Thymus (tissue), 11 donors: ENCODE data around the gene SQSTM1. TPM values are rescaled to one million over a fixed set of nuclear protein-coding genes. Genes with fewer than 3 reads are reported as not detected.
"Not testable (repeated sequence)": the region's sequence is repeated elsewhere in the genome, so short reads cannot be mapped to it uniquely, and the experiment has no call there.

Source experiments
- DNase-seq, 9 donors: peaks; one replicate each; pipeline ENCODE4 v3.0.0-alpha.2; 2013; ENCODE audit warnings: low spot score in 9 of 9, low read depth in 6 of 9, missing footprints in 1 of 9
- H3K27ac ChIP-seq, 2 donors: one replicate each; pipeline ENCODE4 v1.5.1; 2013; ENCODE audit warnings: control low read depth in 1 of 2, low read depth in 1 of 2, low read length in 1 of 2, mild to moderate bottlenecking in 1 of 2, moderate library complexity in 1 of 2
- H3K27me3 ChIP-seq, 2 donors: one replicate each; pipeline ENCODE4 v1.5.1; 2013; ENCODE audit warnings: low read length in 1 of 2; ENCODE audit not compliant: control insufficient read depth in 2 of 2, insufficient read depth in 1 of 2
- H3K36me3 ChIP-seq, 2 donors: one replicate each; pipeline ENCODE4 v1.5.1; 2013; ENCODE audit warnings: low read length in 1 of 2, mild to moderate bottlenecking in 1 of 2, moderate library complexity in 1 of 2; ENCODE audit not compliant: control insufficient read depth in 2 of 2, insufficient read depth in 2 of 2
- H3K4me1 ChIP-seq, 2 donors: one replicate each; pipeline ENCODE4 v1.5.1; 2013; ENCODE audit warnings: low read length in 2 of 2; ENCODE audit not compliant: control insufficient read depth in 2 of 2, insufficient read depth in 2 of 2
- H3K4me3 ChIP-seq, 2 donors: one replicate each; pipeline ENCODE4 v1.5.1; 2013; ENCODE audit warnings: low read length in 2 of 2, control low read depth in 1 of 2, mild to moderate bottlenecking in 1 of 2
- H3K9me3 ChIP-seq, 2 donors: one replicate each; pipeline ENCODE4 v1.5.1; 2013; ENCODE audit warnings: low read length in 1 of 2, mild to moderate bottlenecking in 1 of 2; ENCODE audit not compliant: control insufficient read depth in 2 of 2, insufficient read depth in 1 of 2
- WGBS: extraction: QIAGEN DNeasy Blood & Tissue Kit; methylation state at CpG from one replicate; pipeline ENCODE4 v1.1.7; 2013; 5-methylcytosine and 5-hydroxymethylcytosine counted together
- polyA plus RNA-seq: library from polyadenylated mRNA; stranded (reverse); fragments of 200-250 nt; gene quantifications from one replicate; pipeline ENCODE4 v1.2.3, GENCODE V29; 2013
- total RNA-seq: library from RNA; stranded (reverse); fragments of 120-200 nt; gene quantifications from one replicate; pipeline ENCODE4 v1.2.4, GENCODE V29; 2013
- donor health status: healthy.

Gene SQSTM1
- total and polyA plus RNA-seq, 2 donors = 97.9 to 253 TPM

DNA sequence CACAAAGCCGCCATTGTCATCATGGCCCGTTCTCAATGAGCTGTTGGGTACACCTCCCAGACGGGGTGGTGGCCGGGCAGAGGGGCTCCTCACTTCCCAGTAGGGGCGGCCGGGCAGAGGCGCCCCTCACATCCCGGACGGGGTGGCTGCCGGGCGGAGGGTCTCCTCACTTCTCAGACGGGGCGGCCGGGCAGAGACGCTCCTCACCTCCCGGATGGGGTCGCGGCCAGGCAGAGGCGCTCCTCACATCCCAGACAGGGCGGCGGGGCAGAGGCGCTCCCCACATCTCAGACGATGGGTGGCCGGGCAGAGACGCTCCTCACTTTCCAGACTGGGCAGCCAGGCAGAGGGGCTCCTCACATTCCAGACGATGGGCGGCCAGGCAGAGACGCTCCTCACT is 14.2 kb downstream of the SQSTM1 start:
- not testable (repeated sequence) for DNase-seq, H3K4me1 ChIP-seq, H3K27ac ChIP-seq, H3K27me3 ChIP-seq, H3K9me3 ChIP-seq, H3K4me3 ChIP-seq
- peaks cover 65 to 66% of the 10 kb centered on the region in 2 donors for H3K36me3 ChIP-seq
- 94% methylated on average over 22 of the region's 28 CpGs for WGBS

DNA sequence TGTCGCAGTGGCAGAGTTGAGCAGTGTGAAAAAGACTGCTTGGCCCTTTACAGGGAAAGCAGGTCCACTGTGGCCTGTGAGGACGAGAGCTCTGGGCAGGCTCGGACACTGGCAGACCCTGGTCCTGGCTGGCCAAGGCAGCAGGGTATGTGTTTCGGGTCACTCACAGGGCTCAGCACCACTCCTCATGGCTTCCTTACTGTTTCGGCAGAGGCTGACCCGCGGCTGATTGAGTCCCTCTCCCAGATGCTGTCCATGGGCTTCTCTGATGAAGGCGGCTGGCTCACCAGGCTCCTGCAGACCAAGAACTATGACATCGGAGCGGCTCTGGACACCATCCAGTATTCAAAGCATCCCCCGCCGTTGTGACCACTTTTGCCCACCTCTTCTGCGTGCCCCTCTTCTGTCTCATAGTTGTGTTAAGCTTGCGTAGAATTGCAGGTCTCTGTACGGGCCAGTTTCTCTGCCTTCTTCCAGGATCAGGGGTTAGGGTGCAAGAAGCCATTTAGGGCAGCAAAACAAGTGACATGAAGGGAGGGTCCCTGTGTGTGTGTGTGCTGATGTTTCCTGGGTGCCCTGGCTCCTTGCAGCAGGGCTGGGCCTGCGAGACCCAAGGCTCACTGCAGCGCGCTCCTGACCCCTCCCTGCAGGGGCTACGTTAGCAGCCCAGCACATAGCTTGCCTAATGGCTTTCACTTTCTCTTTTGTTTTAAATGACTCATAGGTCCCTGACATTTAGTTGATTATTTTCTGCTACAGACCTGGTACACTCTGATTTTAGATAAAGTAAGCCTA is 15.7 kb downstream of the SQSTM1 start:
- Histone ChIP-seq H3K27ac (peak overlapping the region in 1 of 2 donors; percentile 43), H3K9me3 (no peaks in the 10 kb centered on the region), H3K27me3 (no peaks in the 10 kb centered on the region), H3K4me1 (peaks cover 0 to 5% of the 10 kb centered on the region in 2 donors), H3K36me3 (peaks cover 58 to 60% of the 10 kb centered on the region in 2 donors), H3K4me3 (no peak overlapping the region)
- peak in 2 of 9 donors; percentile 32 to 51 for DNase-seq
- 90% methylated on average over 19 of the region's 19 CpGs for WGBS

DNA sequence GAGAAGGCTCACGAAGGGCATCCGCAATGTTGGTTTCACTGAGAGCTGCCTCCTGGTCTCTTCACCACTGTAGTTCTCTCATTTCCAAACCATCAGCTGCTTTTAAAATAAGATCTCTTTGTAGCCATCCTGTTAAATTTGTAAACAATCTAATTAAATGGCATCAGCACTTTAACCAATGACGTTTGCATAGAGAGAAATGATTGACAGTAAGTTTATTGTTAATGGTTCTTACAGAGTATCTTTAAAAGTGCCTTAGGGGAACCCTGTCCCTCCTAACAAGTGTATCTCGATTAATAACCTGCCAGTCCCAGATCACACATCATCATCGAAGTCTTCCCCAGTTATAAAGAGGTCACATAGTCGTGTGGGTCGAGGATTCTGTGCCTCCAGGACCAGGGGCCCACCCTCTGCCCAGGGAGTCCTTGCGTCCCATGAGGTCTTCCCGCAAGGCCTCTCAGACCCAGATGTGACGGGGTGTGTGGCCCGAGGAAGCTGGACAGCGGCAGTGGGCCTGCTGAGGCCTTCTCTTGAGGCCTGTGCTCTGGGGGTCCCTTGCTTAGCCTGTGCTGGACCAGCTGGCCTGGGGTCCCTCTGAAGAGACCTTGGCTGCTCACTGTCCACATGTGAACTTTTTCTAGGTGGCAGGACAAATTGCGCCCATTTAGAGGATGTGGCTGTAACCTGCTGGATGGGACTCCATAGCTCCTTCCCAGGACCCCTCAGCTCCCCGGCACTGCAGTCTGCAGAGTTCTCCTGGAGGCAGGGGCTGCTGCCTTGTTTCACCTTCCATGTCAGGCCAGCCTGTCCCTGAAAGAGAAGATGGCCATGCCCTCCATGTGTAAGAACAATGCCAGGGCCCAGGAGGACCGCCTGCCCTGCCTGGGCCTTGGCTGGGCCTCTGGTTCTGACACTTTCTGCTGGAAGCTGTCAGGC is 16.6 kb downstream of the SQSTM1 start:
- DNase-seq = no peak
- H3K36me3 ChIP-seq = peaks cover 51 to 54% of the 10 kb centered on the region in 2 donors
- no peaks in the 10 kb centered on the region for H3K27me3 ChIP-seq
- no peaks in the 10 kb centered on the region for H3K9me3 ChIP-seq
- 94% methylated on average over 15 of the region's 15 CpGs for WGBS
- H3K4me1 ChIP-seq = peaks cover 0 to 5% of the 10 kb centered on the region in 2 donors
- no peak overlapping the region for H3K4me3 ChIP-seq
- peak overlapping the region in 1 of 2 donors; percentile 11 for H3K27ac ChIP-seq

DNA sequence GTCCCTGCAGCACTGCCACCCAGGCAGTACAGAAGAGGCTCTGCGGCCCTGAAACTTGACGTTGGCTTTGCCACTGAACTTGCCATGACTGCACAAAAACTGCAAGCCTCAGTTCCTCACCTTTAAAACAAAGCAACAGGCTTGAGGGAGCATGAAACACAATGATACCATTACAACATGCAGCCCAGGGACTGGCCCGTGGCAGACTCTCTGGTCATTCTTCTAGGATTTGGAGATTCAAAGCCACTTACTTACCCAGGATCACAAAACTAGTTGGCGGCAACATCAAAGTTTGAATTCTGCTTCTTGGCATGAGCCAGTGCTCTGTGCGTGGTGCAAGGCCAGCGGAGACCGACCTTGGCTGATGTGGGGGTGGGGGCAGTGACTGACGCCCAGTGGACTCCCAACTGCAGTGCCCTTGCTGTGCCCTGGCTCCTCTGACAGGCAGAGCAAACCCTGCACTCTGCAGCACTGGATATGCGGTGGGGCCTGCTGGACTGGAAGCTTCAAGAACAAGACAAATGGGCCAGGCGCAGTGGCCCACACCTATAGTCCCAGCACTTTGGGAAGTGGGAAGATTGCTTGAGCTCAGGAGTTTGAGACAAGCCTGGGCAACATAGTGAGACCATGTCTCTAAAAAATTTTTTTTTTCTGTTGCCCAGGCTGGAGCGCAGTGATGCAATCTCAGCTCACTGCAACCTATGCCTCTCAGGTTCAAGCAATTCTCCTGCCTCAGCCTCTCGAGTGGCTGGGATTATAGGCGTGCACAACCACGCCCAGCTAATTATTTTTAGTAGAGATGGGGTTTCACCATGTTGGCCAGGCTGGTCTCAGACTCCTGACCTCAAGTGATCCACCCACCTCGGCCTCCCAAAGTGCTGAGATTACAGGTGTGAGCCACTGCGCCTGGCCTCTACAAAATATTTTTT is 18.9 kb downstream of the SQSTM1 start:
- no peak for DNase-seq
- Histone ChIP-seq H3K4me1 (peaks cover 0 to 5% of the 10 kb centered on the region in 2 donors), H3K9me3 (no peaks in the 10 kb centered on the region), H3K27me3 (no peaks in the 10 kb centered on the region), H3K4me3 (no peak overlapping the region), H3K36me3 (peaks cover 35% of the 10 kb centered on the region in 2 donors), H3K27ac (no peak overlapping the region)
- 93% methylated on average over 16 of the region's 16 CpGs for WGBS

DNA sequence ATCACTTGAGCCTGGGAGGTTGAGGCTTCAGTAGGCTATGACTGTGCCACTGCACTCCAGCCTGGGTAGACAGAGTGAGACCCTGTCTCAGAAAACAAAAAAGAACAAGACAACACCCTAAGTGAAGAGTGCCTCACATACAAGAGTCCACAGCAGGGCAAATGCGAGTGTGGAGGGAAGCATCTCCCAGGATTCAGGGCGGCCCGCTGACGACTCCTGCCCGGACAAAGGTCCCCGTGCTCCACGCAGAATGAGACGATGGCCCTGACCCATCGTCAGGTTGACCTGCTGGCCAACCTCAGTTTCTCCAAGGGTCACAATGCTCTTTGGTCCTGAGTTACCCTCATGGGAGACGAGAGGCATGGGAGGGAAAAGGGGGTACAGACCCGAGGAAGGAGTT is 19.6 kb downstream of the SQSTM1 start:
- peaks cover 35% of the 10 kb centered on the region in 2 donors for H3K36me3 ChIP-seq
- no peak overlapping the region for H3K4me3 ChIP-seq
- 98% methylated on average over 11 of the region's 11 CpGs for WGBS
- H3K4me1 ChIP-seq = peaks cover 0 to 5% of the 10 kb centered on the region in 2 donors
- no peaks in the 10 kb centered on the region for H3K27me3 ChIP-seq
- no peak overlapping the region for H3K27ac ChIP-seq
- DNase-seq = no peak
- no peaks in the 10 kb centered on the region for H3K9me3 ChIP-seq

DNA sequence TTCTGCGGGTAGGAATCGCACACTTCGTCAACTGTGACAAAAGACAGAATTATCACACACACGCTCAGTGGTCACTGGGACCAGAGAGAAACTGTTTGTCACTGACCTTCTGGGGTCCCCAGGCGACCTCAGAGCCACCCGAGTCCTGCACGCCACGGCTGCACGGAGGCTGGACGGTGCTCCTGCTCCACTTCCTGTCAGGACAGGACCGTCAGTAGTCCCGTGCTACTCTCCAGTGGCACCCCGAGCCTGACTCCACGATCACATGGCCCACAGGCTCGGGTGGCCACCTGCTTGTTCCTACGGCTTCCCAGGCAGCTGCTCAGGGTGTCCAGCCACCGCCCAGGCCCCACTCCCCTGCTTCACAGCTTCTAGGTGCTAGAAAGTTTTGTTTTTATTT is 20.1 kb downstream of the SQSTM1 start:
- Histone ChIP-seq H3K4me1 (peaks cover 0 to 5% of the 10 kb centered on the region in 2 donors), H3K36me3 (peaks cover 35% of the 10 kb centered on the region in 2 donors), H3K4me3 (no peak overlapping the region), H3K27ac (peak overlapping the region in 1 of 2 donors; percentile 27), H3K27me3 (no peaks in the 10 kb centered on the region), H3K9me3 (no peaks in the 10 kb centered on the region)
- 97% methylated on average over 17 of the region's 17 CpGs for WGBS
- no peak for DNase-seq

DNA sequence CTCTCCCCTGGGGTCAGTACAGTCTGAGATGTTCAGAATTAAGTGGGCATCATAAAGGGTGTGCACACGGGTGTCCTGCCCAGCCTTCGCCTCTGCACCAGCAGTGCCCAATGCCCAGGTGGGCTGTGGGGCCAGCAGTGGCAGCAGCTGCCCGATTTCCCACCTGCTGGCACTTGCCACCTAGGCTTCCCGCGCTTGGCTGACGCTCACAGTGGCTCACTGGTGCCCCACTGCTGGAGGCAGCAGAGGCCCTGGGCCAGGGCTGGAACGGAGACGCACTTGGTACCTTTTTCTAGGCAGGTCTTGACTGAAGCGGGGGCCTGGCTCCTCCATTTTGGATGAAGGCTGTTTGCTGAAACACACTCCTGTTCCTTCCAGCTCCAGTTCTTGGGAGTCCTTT is 20.9 kb downstream of the SQSTM1 start:
- Histone ChIP-seq H3K9me3 (no peaks in the 10 kb centered on the region), H3K4me3 (no peak overlapping the region), H3K4me1 (peaks cover 0 to 3% of the 10 kb centered on the region in 2 donors), H3K27ac (no peak overlapping the region), H3K36me3 (peaks cover 29 to 30% of the 10 kb centered on the region in 2 donors), H3K27me3 (no peaks in the 10 kb centered on the region)
- WGBS = 96% methylated on average over 9 of the region's 9 CpGs
- DNase-seq = no peak

DNA sequence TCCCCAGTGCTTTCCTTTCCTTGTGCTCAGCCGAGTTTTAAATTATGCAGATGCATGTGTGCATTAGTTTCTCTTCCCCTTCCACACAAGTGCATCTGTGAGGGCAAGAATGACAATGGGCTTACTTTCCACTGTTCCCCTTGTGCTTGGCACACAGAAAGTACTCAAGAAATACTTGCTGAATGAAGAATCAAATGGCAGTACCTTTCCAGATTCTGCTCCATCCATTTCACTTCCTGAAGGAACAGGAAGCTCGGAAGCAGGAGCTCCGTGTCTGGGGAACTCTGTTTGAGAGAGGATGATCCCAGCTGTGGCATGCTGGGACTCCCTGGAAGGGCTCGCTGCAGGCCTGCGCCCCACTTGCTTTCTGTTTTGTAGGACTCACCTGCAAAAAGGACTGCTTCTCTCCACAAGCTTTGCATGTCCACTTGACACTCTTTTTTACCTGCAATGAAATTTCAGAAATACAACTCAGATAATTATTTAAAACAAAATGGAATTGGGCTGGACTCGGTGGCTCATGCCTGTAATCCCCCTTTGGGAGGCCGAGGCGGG is 32.4 kb downstream of the SQSTM1 start:
- 95% methylated on average over 8 of the region's 8 CpGs for WGBS
- DNase-seq = peak in 1 of 9 donors; percentile 14
- Histone ChIP-seq H3K4me1 (peaks cover 0 to 3% of the 10 kb centered on the region in 2 donors), H3K27ac (no peak overlapping the region), H3K36me3 (peaks cover 16% of the 10 kb centered on the region in 2 donors), H3K9me3 (no peaks in the 10 kb centered on the region), H3K27me3 (no peaks in the 10 kb centered on the region), H3K4me3 (no peak overlapping the region)
